GM12891 (cell line): ENCODE results near the gene HNRNPA2B1.

Experiments used
- POLR2A ChIP-seq: IDR thresholded peaks from 2 replicates; pipeline ENCODE4 v1.6.1; 2011; ENCODE audit warnings: low read depth, low read length, control low read depth
- POLR2AphosphoS5 ChIP-seq: IDR thresholded peaks from 2 replicates; pipeline ENCODE4 v1.6.1; 2011; ENCODE audit warnings: low read depth, low read length, control low read depth
- POU2F2 ChIP-seq: IDR thresholded peaks from 2 replicates; pipeline ENCODE4 v1.6.1; 2011; ENCODE audit warnings: low read depth, mild to moderate bottlenecking, control low read depth, low read length, moderate library complexity
- SPI1 ChIP-seq: IDR thresholded peaks from 2 replicates; pipeline ENCODE4 v1.6.1; 2011; ENCODE audit warnings: low read depth, low read length, control low read depth
- TAF1 ChIP-seq: IDR thresholded peaks from 2 replicates; pipeline ENCODE4 v1.6.1; 2011; ENCODE audit warnings: low read depth, low read length, control low read depth

GRCh38 chr7:26149391-26149977, 51.1 kb downstream of the HNRNPA2B1 start:
- TF ChIP-seq TAF1: no peak
- no peak for TF ChIP-seq POU2F2
- no peak for TF ChIP-seq POLR2A
- no peak for TF ChIP-seq POLR2AphosphoS5
- TF ChIP-seq SPI1: no peak
